Gastrocnemius medialis (tissue), 4 donors: ENCODE results near the gene APBB2.

Source experiments
- CTCF ChIP-seq, 5 experiments: fragments of 450-650 bp in 3 of 5; fragments of 200-600 bp in 2 of 5; sonication (generic) in 2 of 5; IDR thresholded peaks in 4 of 5; conservative IDR thresholded peaks in 1 of 5; 1 replicate in 4 of 5; 2 replicates in 1 of 5; pipeline ENCODE4 v1.5.1; 2016 to 2019; ENCODE audit warnings: antibody characterized with exemption in 5 of 5, mild to moderate bottlenecking in 3 of 5, moderate library complexity in 3 of 5
- POLR2A ChIP-seq, 2 donors: fragments of 450-650 bp; IDR thresholded peaks; one replicate each; pipeline ENCODE4 v1.6.1; 2017; ENCODE audit warnings: antibody characterized with exemption in 2 of 2, mild to moderate bottlenecking in 2 of 2, moderate library complexity in 2 of 2

GRCh38 chr4:41256131-41256739, 41.9 kb upstream of the APBB2 start:
- TF ChIP-seq POLR2A (IDR thresholded peaks at IDR 0.05), result no peak
- TF ChIP-seq CTCF (IDR thresholded peaks at IDR 0.05 in 4 of 5, conservative IDR thresholded peaks at IDR 0.05 in 1 of 5), result no peak
